H1 (cell line): ENCODE data around the gene VPS35L. TPM values are rescaled to one million over a fixed set of nuclear protein-coding genes. Genes with fewer than 3 reads are reported as not detected.
A peak's percentile ranks its signal among the peaks of the same experiment; 100 is the strongest.

ENCODE experiments used
- CTCF ChIA-PET: fragments of 300-600 bp; sonication (Branson Sonifier 250); formaldehyde crosslinking; loops from one replicate; lab custom pipeline; 2021; ENCODE audit not compliant: partially characterized antibody; lab: Charles Lee
- POLR2A ChIA-PET: fragments of 300-600 bp; sonication (Branson Sonifier 250); formaldehyde crosslinking; loops from one replicate; lab custom pipeline; 2021; ENCODE audit warnings: inconsistent platforms; ENCODE audit not compliant: partially characterized antibody; lab: Charles Lee
- DNase-seq, 2 experiments: peaks; one replicate each; pipeline versions ENCODE4 v3.0.0 to v3.0.0-alpha.2; 2010 to 2022; ENCODE audit warnings: low spot score in 2 of 2, low read depth in 1 of 2, mixed read lengths in 1 of 2
- FAIRE-seq: peaks from 2 replicates; lab custom pipeline; 2011; peaks lifted over from hg19 to GRCh38; lab: Jason Lieb, UNC
- H2AFZ ChIP-seq: 2 replicates; pipeline ENCODE4 v1.8.1; 2012; ENCODE audit warnings: low read length, inconsistent platforms
- H2AK5ac ChIP-seq: 2 replicates; pipeline ENCODE4 v1.6.1; 2013; ENCODE audit warnings: low read depth, low read length
- H2BK120ac ChIP-seq: replicated peaks from 2 replicates; pipeline ENCODE3; 2013; ENCODE audit warnings: low read depth, low read length, inconsistent platforms
- H2BK12ac ChIP-seq: 2 replicates; pipeline ENCODE4 v1.6.1; 2013; ENCODE audit warnings: low read depth, low read length
- H2BK15ac ChIP-seq: 2 replicates; pipeline ENCODE4 v1.6.1; 2013; ENCODE audit warnings: low read length
- H2BK20ac ChIP-seq: 2 replicates; pipeline ENCODE4 v1.6.1; 2013; ENCODE audit warnings: low read length
- H2BK5ac ChIP-seq: 2 replicates; pipeline ENCODE4 v1.6.1; 2013; ENCODE audit warnings: low read depth, low read length
- H3K14ac ChIP-seq: 2 replicates; pipeline ENCODE4 v1.6.1; 2013; ENCODE audit warnings: inconsistent platforms; ENCODE audit not compliant: insufficient read length
- H3K18ac ChIP-seq: 2 replicates; pipeline ENCODE4 v1.6.1; 2013; ENCODE audit warnings: low read length; ENCODE audit errors: extremely low read depth
- H3K23ac ChIP-seq: 2 replicates; pipeline ENCODE4 v1.6.1; 2013; ENCODE audit warnings: inconsistent platforms; ENCODE audit not compliant: insufficient read length
- H3K23me2 ChIP-seq: 2 replicates; pipeline ENCODE4 v1.6.1; 2013; ENCODE audit warnings: low read depth, low read length
- H3K27ac ChIP-seq: 2 replicates; pipeline ENCODE4 v1.6.1; 2011; ENCODE audit warnings: low read depth, low read length, inconsistent platforms
- H3K27me3 ChIP-seq, 4 experiments: replicated peaks in 1 of 4; 1 replicate in 1 of 4; 2 replicates in 3 of 4; pipeline versions ENCODE4 v1.6.1 to v1.8.1; 2011 to 2013; ENCODE audit warnings: low read length in 3 of 4, mild to moderate bottlenecking in 3 of 4, inconsistent platforms in 2 of 4, mixed read lengths in 2 of 4, moderate library complexity in 1 of 4; ENCODE audit not compliant: control insufficient read depth in 3 of 4, insufficient read depth in 3 of 4; ENCODE audit errors: extremely low read depth in 1 of 4
- H3K36me3 ChIP-seq, 4 experiments: 2 replicates each; pipeline versions ENCODE4 v1.6.1 to v1.8.1; 2011 to 2013; ENCODE audit warnings: mild to moderate bottlenecking in 4 of 4, low read length in 3 of 4, moderate library complexity in 2 of 4, control low read depth in 1 of 4, inconsistent platforms in 1 of 4; ENCODE audit not compliant: insufficient read depth in 4 of 4, control insufficient read depth in 2 of 4
- H3K4ac ChIP-seq: replicated peaks from 2 replicates; pipeline ENCODE3; 2013; ENCODE audit warnings: low read length, low read depth, mixed read lengths, inconsistent platforms; ENCODE audit not compliant: insufficient read length
- H3K4me1 ChIP-seq, 4 experiments: replicated peaks in 1 of 4; 1 replicate in 1 of 4; 2 replicates in 3 of 4; pipeline versions ENCODE4 v1.6.1 to v1.8.1; 2011 to 2013; ENCODE audit warnings: low read length in 3 of 4, inconsistent platforms in 2 of 4, mixed read lengths in 1 of 4; ENCODE audit not compliant: insufficient read depth in 4 of 4, control insufficient read depth in 3 of 4
- H3K4me2 ChIP-seq, 2 experiments: 2 replicates each; pipeline versions ENCODE4 v1.6.1 to v1.8.1; 2011 to 2013; ENCODE audit warnings: low read depth in 2 of 2, low read length in 2 of 2, control low read depth in 1 of 2, inconsistent platforms in 1 of 2, mild to moderate bottlenecking in 1 of 2; ENCODE audit not compliant: insufficient read depth in 1 of 2
- H3K4me3 ChIP-seq, 4 experiments: fragments of 200-600, 300-600 bp in 1 of 4; sonication (generic), shearing (Covaris generic), sonication (Bioruptor Twin) in 1 of 4; 2 replicates each; pipeline versions ENCODE4 v1.5.1 to v1.8.1; 2011 to 2016; ENCODE audit warnings: low read length in 4 of 4, low read depth in 3 of 4, control low read depth in 2 of 4, inconsistent platforms in 2 of 4, mild to moderate bottlenecking in 2 of 4, mixed read lengths in 1 of 4, moderate library complexity in 1 of 4; ENCODE audit not compliant: insufficient read depth in 2 of 4; ENCODE audit errors: extremely low read depth in 1 of 4
- H3K56ac ChIP-seq: replicated peaks from 2 replicates; pipeline ENCODE3; 2013; ENCODE audit warnings: low read depth, mild to moderate bottlenecking, mixed read lengths, low read length, inconsistent platforms; ENCODE audit not compliant: insufficient read length
- H3K79me1 ChIP-seq: 2 replicates; pipeline ENCODE4 v1.6.1; 2013; ENCODE audit warnings: low read depth, low read length, control low read depth
- H3K79me2 ChIP-seq, 2 experiments: 2 replicates each; pipeline versions ENCODE4 v1.6.1 to v1.8.1; 2012 to 2013; ENCODE audit warnings: low read length in 2 of 2, mild to moderate bottlenecking in 2 of 2, inconsistent platforms in 1 of 2; ENCODE audit not compliant: insufficient read depth in 2 of 2, control insufficient read depth in 1 of 2
- H3K9ac ChIP-seq, 4 experiments: replicated peaks in 1 of 4; 1 replicate in 1 of 4; 2 replicates in 3 of 4; pipeline versions ENCODE4 v1.6.1 to v1.8.1; 2011 to 2013; ENCODE audit warnings: low read depth in 3 of 4, low read length in 3 of 4, control low read depth in 2 of 4, mild to moderate bottlenecking in 2 of 4, moderate library complexity in 2 of 4, inconsistent platforms in 1 of 4; ENCODE audit errors: extremely low read depth in 1 of 4
- H3K9me3 ChIP-seq, 2 experiments: 2 replicates each; pipeline versions ENCODE4 v1.6.1 to v1.8.1; 2012 to 2013; ENCODE audit warnings: mild to moderate bottlenecking in 2 of 2, moderate library complexity in 2 of 2, control low read depth in 1 of 2, inconsistent platforms in 1 of 2, low read depth in 1 of 2, low read length in 1 of 2, mixed read lengths in 1 of 2; ENCODE audit not compliant: insufficient read depth in 2 of 2
- H4K20me1 ChIP-seq, 2 experiments: replicated peaks in 1 of 2; 2 replicates each; pipeline versions ENCODE3 to v1.8.1; 2011 to 2013; ENCODE audit warnings: inconsistent platforms in 2 of 2, low read length in 2 of 2, mild to moderate bottlenecking in 1 of 2; ENCODE audit not compliant: insufficient read depth in 2 of 2, control insufficient read depth in 1 of 2
- H4K5ac ChIP-seq: 2 replicates; pipeline ENCODE4 v1.6.1; 2013; ENCODE audit warnings: low read length, low read depth, mixed read lengths, inconsistent platforms; ENCODE audit not compliant: insufficient read length
- H4K8ac ChIP-seq: 2 replicates; pipeline ENCODE4 v1.8.0; 2013; ENCODE audit warnings: mild to moderate bottlenecking, moderate library complexity, low read length, inconsistent platforms; ENCODE audit not compliant: insufficient read depth; ENCODE audit errors: extremely low read depth
- H4K91ac ChIP-seq: replicated peaks from 2 replicates; pipeline ENCODE3; 2013; ENCODE audit warnings: low read length, mixed read lengths, inconsistent platforms; ENCODE audit not compliant: insufficient read length
- CBX8 ChIP-seq: fragments of 300-800, 300-1000 bp; sonication (generic); IDR thresholded peaks from 2 replicates; pipeline ENCODE4 v1.7.1; 2016; ENCODE audit warnings: low read depth, low read length, borderline replicate concordance
- POLR2A ChIP-seq, 2 experiments: IDR thresholded peaks; 1 replicate in 1 of 2; 2 replicates in 1 of 2; pipeline ENCODE4 v1.6.1; 2011; ENCODE audit warnings: low read depth in 2 of 2, low read length in 2 of 2, mild to moderate bottlenecking in 2 of 2; ENCODE audit errors: control extremely low read depth in 1 of 2
- WGBS, 2 experiments: shearing (Covaris generic) in 1 of 2; methylation state at CpG; one replicate each; pipeline versions ENCODE4 v1.1.6 to v1.1.7; 2013 to 2015; ENCODE audit warnings: low lambda C conversion rate in 2 of 2, mixed read lengths in 2 of 2, inconsistent platforms in 1 of 2, low coverage in 1 of 2, missing lambda C conversion rate in 1 of 2; ENCODE audit not compliant: insufficient replicate concordance in 2 of 2, insufficient coverage in 1 of 2, insufficient read length in 1 of 2; ENCODE audit errors: extremely low coverage in 1 of 2, missing lambda C conversion rate in 1 of 2; 5-methylcytosine and 5-hydroxymethylcytosine counted together
- polyA plus RNA-seq, 7 experiments: library from polyadenylated mRNA; depleted of rRNA in 3 of 7; stranded (reverse) in 5 of 7; unstranded in 2 of 7; fragments of >200 nt in 5 of 7; fragments of 200-250 nt in 2 of 7; gene quantifications; 1 replicate in 5 of 7; 2 replicates in 1 of 7; 4 replicates in 1 of 7; pipeline versions ENCODE4 v1.2.1 to v1.2.3, GENCODE V29; 2011 to 2013; ENCODE audit warnings: missing spikeins in 2 of 7, mixed read lengths in 2 of 7
- total RNA-seq: library from RNA; stranded (reverse); fragmentation: NEBNext Ultra II Directional; extraction: Animal tissue kit (Norgen Biotek cat#: 25700); gene quantifications from 2 replicates; pipeline ENCODE4 v1.2.1, GENCODE V29; 2021

The VPS35L gene
- total and polyA plus RNA-seq, 2 of the 8 experiments (the other 6 are each of a cell fraction or from before 2014, with no cell fraction given) = 31.5 to 57.1 TPM

DNA sequence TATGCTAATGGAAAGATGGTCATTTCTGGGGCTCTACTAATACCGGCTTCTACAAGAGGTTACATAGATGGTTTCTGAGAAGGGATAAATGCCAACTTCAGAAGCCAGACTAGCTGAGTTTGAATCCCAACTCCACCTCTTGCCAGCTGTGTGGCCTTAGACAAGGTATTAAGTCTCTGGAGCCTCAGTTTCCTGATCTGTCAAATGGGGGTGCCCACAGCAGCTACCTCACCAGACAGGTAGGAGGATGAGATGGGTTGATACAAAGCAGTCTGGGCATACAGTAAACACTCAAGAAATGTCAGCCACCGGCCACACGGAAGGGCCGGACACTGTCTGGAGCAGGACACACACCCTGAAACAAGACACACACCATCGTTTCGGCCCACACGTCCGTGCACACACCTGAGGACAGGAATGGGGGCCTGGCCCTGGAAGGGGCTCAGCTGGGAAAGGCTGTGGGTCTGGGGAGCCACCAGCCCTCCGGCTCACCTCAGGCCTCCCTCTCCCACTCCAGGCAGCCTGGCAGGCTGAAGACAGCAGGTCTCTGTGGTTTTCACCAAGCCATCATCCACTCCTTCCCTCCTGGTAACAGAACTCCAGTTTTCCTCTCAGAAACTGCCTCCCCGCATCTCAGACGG, 157.0 kb downstream of the VPS35L start:
- DNase-seq (no peak), FAIRE-seq (no peak)
- H3K56ac ChIP-seq = no peak overlapping the region
- H4K20me1 ChIP-seq = peaks cover 46 to 55% of the 10 kb centered on the region in 2 experiments
- no peaks in the 10 kb centered on the region; the same call in 1 of the 2 replicates for H3K23me2 ChIP-seq
- no peak overlapping the region for H4K5ac ChIP-seq
- H3K14ac ChIP-seq = no peak overlapping the region
- peak overlapping the region; percentile 10; the same call in 1 of the 2 replicates for H2BK5ac ChIP-seq
- no peaks in the 10 kb centered on the region for H3K9me3 ChIP-seq
- H2AK5ac ChIP-seq = no peak overlapping the region
- H2BK15ac ChIP-seq = no peak overlapping the region
- no peak overlapping the region for H2BK20ac ChIP-seq
- H3K18ac ChIP-seq = no peak overlapping the region
- no peaks in the 10 kb centered on the region for H3K27me3 ChIP-seq
- H3K4me2 ChIP-seq = peak overlapping the region in 1 of 2 experiments; percentile 6; a peak in 2 of 4 replicates
- H3K4ac ChIP-seq = no peak overlapping the region
- H2AFZ ChIP-seq = no peak overlapping the region
- H3K23ac ChIP-seq = no peak overlapping the region
- H3K4me3 ChIP-seq = no peak overlapping the region
- CTCF ChIA-PET = interaction anchor here (1.6 kb wide), 1 partner anchor 175 kb away, joined by 5 read pairs; no protein-coding TSS in a partner anchor
- H4K8ac ChIP-seq = no peak overlapping the region
- H3K36me3 ChIP-seq = peaks cover 23 to 70% (median 33%) of the 10 kb centered on the region in 4 experiments; a peak in 7 of 8 replicates
- peaks cover 25% of the 10 kb centered on the region for H3K79me1 ChIP-seq
- no peak overlapping the region for H4K91ac ChIP-seq
- H3K4me1 ChIP-seq = peaks cover 18 to 59% (median 38%) of the 10 kb centered on the region in 4 experiments
- no peak overlapping the region for H2BK12ac ChIP-seq
- no peak overlapping the region for H3K9ac ChIP-seq
- POLR2A ChIA-PET = interaction anchor here (0.7 to 2.6 kb wide), 9 partner anchors 14 to 172 kb away, joined by 3 to 9 read pairs (median 3); partner anchors contain the start of gene GPRC5B
- H3K79me2 ChIP-seq = peaks cover 40 to 99% of the 10 kb centered on the region in 2 experiments
- 97% methylated on average over 11 of the region's 11 CpGs; no CpG with 5 or more reads in 1 of the 2 experiments for WGBS, 2 experiments
- H3K27ac ChIP-seq = no peak overlapping the region; the same call in 1 of the 2 replicates
- no peak overlapping the region for H2BK120ac ChIP-seq
- no peak for TF ChIP-seq CBX8
- peak in 1 of 2 experiments; percentile 41; a peak in 1 of 3 replicates for TF ChIP-seq POLR2A (IDR thresholded peaks at IDR 0.05; ENCODE audit: control extremely low read depth in 1 of 2, low read depth in 2 of 2, low read length in 2 of 2)
